Measurements from ENCODE around the gene SLC35F5.

DNA sequence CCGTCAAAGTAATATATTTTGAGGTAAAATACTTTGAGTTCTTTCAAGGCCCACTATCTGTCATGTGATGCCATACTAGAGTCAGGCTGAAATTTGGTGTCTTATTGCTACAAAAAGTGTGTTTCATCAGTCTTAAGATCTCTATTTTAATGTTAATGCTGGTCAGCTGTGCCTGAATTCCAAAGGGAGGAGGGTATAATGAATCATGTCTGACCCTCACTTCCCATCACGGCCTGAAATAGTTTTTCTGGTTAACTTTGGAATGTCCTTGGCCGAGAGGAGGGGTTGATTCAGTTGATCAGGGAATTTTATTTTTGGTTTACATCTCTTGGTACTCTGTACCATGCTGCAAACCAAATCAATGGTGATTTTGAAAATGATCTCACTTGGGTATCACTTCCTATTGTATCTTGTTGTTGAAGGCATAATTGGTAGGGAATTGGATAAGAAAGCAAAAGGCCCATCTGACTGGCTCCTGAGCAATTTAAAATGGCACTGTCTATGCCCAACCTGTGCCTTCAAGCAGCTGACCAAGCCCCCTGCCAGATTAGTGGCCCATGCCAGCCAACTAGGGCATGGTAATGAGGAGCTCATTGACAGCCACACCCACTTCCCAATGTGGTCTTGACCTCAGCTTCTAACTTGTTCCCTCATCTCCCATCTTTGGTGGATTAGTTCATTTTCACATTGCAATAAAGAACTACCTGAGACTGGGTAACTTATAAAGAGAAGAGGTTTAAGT lies 6.1 kb upstream of the SLC35F5 start:
- no peak for TF ChIP-seq POLR2A (IDR thresholded peaks at IDR 0.05)
- TF ChIP-seq, protein P1, sequence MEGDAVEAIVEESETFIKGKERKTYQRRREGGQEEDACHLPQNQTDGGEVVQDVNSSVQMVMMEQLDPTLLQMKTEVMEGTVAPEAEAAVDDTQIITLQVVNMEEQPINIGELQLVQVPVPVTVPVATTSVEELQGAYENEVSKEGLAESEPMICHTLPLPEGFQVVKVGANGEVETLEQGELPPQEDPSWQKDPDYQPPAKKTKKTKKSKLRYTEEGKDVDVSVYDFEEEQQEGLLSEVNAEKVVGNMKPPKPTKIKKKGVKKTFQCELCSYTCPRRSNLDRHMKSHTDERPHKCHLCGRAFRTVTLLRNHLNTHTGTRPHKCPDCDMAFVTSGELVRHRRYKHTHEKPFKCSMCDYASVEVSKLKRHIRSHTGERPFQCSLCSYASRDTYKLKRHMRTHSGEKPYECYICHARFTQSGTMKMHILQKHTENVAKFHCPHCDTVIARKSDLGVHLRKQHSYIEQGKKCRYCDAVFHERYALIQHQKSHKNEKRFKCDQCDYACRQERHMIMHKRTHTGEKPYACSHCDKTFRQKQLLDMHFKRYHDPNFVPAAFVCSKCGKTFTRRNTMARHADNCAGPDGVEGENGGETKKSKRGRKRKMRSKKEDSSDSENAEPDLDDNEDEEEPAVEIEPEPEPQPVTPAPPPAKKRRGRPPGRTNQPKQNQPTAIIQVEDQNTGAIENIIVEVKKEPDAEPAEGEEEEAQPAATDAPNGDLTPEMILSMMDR (IDR thresholded peaks at IDR 0.05) = no peak
